NCI-H1048 (cell line): ENCODE data around the gene MAGEB1.

Source experiments
- DNase-seq: peaks from one replicate; lab custom pipeline; 2025; lab: John Stamatoyannopoulos, UW

The MAGEB1 gene, protein sequence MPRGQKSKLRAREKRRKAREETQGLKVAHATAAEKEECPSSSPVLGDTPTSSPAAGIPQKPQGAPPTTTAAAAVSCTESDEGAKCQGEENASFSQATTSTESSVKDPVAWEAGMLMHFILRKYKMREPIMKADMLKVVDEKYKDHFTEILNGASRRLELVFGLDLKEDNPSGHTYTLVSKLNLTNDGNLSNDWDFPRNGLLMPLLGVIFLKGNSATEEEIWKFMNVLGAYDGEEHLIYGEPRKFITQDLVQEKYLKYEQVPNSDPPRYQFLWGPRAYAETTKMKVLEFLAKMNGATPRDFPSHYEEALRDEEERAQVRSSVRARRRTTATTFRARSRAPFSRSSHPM

DNA sequence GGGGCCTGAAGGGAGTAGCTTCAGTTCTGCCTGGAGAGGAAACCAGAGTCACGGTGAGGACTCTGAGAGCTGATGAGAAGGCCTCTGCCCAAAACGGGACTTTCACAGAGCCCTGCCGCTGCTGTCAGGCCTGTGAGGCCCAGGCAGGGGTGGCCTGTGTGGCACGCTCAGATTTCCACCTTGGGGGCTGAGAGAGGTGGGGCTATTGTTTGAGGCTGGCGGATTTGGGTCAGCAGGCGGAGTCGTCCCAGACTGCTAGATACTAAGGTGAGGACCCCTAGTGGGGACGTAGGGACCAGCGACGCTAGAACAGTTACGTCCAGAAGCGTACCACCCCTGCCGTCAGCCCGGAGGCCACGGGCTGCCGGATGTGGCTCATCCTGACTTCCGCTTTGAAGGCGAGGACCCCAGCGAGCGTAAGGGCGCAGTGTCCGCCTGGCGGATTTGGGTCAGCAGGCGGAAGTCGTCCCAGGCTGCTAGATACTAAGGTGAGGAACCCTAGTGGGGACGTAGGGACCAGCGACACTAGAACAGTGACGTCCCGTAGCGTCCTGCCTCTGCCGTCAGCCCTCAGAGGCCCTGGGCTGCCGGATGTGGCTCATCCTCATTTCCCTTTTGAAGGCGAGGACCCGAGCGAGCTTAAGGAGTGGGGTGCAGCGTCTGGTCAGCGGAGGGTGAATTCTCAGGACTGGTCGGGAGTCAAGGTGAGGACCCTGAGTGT, at the start of gene MAGEB1:
Gene MAGEB1, plus strand, starts transcription at position 378 of the 721 bp plus-strand sequence. CDS start 3,348 bp downstream, outside the sequence.
- no peak for DNase-seq

DNA sequence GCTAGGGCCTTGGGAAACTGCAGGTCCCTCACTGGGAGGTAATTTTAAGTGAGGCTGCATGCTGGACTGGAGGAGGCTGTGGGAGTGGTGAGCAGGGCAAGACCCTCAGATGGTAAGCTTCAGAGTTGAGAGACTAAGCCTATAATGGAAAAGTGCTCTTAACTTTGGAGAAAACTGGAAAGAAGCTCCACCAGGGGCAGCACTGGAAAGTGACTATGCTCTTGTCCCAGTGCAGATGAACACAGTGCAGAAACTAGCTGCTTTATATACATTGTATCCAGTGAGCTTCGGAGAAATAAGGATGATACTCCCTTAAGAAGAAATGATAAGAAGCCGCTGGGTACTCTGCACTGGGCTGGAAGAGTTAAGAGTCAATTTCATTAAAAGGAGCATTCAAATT, 34.8 kb upstream of the MAGEB1 start:
- DNase-seq = no peak

DNA sequence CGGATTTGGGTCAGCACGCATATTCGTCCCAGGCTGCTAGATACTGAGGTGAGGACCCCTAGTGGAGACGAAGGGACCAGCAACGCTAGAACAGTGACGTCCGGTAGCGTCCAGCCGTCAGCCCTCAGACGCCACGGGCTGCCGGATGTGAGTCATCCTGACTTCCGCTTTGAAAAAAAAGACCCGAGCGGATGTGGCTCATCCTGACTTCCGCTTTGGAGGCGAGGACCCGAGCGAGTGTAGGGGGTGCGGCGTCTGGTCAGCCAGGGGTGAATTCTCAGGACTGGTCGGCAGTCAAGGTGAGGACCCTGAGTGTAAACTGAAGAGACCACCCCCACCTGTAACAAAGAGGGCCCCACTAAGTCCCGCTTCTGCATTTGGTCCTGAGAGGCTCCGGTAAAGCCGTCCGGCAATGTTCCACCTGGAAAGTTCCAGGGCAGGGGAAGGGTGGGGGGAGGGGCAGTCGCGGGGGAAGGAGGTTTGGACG, 31.5 kb upstream of the MAGEB1 start, which contains the start of gene MAGEB2:
Gene MAGEB2, plus strand, starts transcription at position 207 of the 487 bp plus-strand sequence. CDS start 3,018 bp downstream, outside the sequence.
- DNase-seq = no peak

DNA sequence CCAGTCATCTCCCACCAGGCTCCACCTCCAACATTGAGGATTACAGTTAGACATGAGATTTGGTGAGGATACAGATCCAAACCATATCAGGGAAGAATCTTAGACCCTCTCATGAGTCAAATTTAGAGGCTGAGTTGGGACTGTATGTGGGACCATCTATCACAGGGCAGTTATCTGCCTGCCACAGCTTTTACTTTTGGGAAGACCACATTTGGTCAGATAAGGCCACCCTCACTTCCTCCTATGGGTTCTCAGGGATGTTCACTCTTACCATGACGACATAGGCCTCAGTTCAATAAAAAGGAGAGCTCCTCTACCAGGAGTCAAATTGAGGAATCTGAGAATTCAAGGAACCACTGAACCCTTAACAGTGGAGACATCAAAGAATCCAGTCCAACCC, 29.5 kb upstream of the MAGEB1 start:
- DNase-seq = no peak

DNA sequence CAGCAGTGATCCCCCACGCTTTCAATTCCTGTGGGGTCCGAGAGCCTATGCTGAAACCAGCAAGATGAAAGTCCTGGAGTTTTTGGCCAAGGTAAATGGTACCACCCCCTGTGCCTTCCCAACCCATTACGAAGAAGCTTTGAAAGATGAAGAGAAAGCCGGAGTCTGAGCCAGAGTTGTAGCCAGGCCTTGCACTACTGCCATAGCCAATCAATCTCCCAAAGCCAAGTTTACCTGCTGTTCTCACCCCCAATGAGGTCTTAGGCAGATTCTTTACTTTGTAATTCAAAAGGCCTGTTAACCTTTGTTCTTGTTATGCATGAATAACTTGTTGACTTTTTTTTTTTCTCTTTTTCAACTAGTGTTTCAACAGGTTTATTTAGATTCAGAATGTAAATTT, 27.6 kb upstream of the MAGEB1 start:
- no peak for DNase-seq

DNA sequence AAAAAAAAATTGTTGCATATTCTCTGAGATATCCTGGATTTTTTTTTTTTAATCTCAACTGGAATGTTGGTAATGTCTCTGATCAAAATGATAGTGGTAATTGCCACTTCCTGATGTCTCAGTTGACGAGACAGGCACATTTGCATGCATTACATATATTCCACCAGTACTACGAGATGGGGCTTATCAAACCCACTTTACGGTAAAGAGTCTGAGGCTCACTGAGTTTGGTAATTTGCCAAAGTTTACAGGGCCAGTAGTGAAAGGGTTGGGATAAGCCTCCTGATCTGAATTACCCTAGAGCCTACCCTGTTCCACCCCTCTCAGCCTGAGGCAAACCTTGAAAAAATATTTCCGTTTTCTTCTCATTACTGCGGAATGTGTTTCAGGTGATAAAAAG, 26.3 kb upstream of the MAGEB1 start:
- DNase-seq = no peak

DNA sequence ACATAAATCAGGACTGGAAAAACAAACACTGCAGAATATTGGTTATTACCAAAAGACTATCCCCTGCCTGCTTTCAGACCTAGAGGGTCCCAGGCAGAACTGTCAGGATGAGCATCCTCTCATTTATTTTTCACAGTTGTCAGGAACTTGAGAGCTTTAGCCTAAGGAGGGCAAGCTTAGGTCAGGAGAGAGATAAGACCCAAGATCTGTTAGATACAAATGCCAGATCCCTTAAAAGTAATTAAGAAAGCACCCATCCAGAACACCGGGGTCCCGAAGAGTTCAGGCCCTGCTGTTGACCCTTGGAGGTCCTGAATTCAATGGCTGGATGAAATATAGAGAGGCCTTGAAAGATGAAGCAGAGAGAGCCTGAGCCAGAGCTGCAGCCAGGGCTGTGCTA, 22.4 kb upstream of the MAGEB1 start:
- DNase-seq = no peak

DNA sequence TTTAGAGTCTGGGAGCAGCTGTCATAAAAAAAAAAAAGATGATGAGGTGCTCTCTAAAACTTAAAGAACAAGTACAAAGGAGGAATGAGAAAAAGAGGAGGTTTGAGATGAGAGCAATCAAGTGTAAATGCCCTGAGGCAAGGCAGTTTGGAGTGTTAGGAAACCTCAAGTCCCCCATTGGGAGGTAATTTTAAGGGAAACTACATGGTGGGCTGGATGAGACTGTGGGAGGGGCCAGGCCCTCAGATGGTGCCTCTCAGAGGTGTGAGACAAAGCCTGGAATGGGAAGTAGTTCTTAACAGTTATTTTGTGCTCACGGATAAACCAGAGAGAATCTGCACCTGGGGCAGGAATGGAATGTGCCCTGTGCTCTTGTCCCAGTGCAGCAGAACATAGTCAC, 18.4 kb upstream of the MAGEB1 start:
- DNase-seq = no peak

DNA sequence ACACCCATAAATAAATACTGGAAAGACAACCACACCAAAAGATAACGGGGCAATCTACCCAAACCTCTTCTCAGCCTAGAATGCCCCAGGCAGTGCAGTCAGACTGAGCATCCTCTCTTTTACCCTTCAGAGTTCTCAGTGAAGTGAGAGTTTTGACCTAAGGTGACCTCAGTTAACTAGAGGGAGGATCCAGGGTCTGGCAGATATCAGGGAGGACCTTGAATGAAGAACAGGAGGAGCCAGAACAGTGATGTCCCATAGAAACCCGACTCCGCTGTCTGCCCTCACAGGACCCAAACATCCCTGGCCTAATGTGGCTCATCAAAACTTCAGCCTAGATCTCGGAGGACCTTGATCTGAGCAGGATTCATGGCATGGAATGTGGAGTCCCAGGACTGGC, 16.6 kb upstream of the MAGEB1 start, which contains the start of gene MAGEB3:
Gene MAGEB3, plus strand, starts transcription at position 263 of the 400 bp plus-strand sequence. CDS start 5,268 bp downstream, outside the sequence.
- no peak for DNase-seq

DNA sequence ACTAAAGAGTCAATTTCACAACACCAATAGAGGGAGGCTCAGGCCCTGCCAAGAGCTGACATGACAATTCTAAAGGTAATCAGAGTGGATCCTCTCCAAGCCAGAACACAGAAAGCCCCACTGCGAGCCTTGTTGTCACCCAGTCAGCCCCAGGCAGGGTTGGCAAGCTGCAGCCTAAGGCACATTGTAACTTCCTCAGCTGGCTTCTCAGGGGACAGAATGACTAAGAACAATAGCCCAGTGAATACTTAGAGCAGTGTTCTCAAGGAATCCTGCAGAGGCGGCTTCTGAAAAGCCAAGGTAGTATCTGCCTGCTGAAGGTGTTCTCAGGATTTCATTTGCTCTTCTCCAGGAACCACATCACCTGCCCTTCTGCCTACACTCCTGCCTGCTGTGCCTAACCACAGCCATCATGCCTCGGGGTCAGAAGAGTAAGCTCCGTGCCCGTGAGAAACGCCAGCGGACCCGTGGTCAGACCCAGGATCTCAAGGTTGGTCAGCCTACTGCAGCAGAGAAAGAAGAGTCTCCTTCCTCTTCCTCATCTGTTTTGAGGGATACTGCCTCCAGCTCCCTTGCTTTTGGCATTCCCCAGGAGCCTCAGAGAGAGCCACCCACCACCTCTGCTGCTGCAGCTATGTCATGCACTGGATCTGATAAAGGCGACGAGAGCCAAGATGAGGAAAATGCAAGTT, 5.1 kb upstream of the MAGEB1 start, which contains the start of gene MAGEB4:
Gene MAGEB4, plus strand, starts transcription at position 277 of the 692 bp plus-strand sequence. Its CDS starts 136 bp downstream, at position 413.
- DNase-seq = no peak

DNA sequence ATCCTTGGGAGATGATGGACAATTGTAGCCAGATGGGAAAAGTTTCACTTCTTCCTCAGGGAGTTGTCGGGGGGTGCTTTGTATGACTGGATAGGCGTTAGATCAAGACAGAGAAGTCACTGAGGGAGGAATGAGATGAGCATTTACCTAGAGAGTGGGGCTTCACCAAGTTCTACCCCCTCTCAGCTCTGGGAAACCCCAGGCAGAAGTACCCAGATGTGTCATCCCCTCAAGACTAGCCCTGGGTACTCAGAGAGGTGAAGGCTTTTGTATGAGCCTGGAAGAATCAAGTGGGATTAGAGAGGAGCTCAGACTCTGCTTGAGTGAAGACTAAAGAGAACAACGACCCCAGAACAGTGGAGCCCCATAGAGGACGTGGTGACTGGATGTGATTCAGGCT, 1.9 kb downstream of the MAGEB1 start:
- DNase-seq = no peak

DNA sequence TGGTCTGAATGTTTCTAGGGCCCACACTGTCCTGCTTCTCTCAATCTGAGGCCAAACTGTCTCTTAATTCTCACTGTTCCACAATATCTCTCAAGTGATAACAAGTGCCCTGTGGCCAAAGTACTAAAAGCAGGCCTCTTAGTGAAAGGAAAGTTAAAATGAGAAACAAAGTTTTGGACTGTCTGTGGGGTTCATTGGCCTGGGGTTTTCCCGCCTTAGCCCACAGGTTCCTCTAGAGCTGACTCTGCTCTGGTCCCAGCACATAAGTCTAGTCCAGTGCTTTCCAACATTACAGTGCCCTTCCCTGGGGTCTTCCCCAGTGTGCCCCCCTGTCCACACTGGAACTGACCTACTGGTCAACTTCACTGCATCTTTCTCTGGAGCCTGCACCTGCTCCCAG, 6.3 kb downstream of the MAGEB1 start:
- DNase-seq = no peak

DNA sequence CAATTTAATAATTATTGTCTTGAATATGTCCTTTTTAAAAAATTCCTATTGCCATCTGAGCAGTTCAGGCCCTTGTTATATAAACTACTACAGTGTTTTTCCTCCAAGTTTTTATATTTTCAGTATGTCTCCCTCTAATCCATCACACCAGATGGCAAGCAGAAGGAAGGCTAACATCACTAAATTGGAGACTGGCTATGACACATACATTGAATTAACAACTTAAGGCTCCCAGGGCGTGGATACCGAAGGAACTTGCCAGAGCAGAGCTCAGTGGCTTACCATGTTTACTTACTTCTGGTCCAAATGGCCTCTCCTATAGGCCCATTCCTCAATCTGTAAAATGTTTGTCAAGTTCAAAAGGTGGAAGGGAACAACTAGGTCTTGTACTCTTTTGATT, 13.0 kb downstream of the MAGEB1 start:
- DNase-seq = no peak

DNA sequence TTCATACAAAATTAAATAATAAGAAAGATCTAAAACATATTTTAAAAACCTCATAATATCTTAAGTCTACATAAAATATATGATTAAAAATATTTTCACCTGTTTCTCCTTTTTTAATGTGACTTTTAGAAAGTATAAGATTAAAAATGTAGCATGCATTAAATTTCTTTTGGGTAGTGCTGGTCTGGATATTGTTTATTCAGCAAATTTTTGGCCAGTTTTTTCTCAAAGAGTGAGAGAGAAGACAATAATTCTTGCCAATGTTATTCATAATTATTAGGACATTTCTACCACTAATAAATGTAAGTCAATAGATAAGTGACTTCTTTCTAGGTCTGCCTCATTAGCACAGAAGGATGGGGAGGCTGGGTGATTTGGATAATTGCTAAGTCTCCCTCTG, 14.1 kb downstream of the MAGEB1 start:
- no peak for DNase-seq

DNA sequence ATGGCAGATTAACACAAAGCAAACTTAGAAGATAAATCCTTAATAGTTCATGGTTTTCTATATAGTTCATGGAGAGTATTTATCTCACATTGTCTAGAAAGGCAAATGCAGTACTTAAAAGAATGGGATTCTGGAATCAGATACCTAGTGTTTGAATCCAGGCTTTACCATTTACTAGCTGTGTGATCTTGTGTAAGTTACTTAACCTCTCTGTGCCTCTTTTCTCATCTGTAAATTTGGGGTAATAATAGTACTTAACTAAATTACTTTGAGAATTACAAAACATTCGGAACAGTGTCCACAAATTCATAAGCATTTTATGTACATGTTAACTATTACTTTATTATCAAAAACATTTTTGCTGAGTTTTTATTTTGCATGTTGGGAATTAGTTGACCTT, 15.8 kb downstream of the MAGEB1 start:
- no peak for DNase-seq

DNA sequence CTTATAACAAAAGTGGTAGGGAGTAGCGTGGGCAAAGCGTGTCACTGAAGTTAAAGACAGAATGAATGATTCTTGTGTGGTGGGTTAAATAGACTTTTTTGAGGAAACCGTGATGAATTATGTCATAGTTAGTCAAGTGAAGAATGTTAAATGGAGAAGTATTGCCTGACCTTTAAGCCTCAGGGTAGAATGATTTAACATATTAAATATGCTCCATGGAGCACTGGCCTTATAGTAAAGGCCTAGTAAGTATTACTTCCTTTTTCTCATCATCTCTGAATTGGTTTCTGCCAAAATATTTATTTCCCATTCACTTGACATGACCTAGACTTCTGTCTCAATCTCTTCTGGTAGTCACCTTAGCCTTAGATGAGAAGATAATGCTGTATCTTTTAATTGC, 23.7 kb downstream of the MAGEB1 start:
- no peak for DNase-seq

DNA sequence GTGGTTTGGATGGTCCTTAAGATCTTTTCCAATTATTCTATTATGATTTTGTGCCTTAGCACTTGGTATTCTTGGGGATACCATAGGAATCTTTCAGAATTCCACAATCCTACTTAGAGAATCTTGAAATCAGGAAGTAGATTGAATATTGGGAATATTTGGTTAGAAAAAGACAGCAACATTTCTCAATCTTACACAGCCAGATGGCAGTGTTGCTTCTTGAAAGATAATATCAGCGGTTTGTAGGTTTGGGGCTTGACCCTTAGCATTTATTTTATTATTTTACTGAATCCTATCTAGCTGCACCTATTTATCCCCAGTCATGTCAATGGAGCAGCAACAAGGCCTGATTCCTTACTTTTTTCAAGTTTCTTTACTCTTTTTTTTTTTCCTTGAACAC, 28.6 kb downstream of the MAGEB1 start:
- no peak for DNase-seq

DNA sequence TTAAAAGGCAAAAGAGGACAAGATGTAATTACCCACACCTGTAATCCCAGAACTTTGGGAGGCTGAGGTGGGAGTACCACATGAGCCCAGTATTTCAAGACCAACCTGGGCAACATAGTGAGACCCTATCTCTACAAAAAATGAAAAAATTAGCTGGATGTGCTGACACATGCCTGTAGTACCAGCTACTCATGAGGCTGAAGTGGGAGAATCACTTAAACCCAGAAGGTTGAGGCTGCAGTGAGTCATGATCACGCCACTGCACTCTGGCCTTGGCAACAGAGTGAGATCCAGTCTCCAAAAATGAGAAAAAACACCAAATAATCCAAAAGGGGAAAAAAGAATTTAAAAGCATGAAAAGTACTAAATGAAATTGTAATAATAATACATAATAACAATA, 31.4 kb downstream of the MAGEB1 start:
- no peak for DNase-seq

DNA sequence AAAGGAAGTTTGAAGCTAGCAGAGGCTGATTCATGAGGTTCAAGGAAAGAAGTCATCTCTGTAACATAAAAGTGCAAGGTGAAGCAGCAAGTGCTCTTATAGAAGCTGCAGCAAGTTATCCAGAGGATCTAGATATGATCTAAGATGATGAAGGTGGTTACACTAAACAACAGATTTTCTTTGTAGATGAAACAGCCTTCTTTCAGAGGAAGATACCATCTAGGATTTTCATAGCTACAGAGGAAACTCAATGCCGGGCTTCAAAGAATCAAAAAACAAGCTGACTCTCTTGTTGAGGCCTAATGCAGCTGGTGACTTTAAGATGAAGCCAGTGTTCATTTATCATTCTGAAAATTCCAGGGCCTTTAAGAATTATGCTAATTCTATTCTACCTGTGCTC, 33.5 kb downstream of the MAGEB1 start:
- DNase-seq = no peak

DNA sequence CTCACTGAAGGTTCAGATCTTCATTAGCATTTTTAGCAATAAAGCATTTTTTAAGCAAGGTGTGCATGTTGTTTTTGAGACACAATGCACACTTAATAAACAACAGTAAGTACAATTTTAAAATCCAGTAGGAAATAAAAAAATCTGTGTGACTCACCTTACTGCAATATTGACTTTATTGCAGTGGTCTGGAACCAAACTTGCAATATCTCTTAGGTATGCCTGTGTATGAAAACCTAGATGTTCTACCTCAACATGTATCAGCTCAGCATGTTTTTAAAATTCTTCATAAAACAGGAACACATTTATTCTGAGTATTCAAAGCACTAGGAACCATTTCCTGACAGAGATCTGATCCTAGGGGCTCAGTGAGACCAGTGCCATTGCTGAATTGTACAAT, 35.6 kb downstream of the MAGEB1 start:
- no peak for DNase-seq

DNA sequence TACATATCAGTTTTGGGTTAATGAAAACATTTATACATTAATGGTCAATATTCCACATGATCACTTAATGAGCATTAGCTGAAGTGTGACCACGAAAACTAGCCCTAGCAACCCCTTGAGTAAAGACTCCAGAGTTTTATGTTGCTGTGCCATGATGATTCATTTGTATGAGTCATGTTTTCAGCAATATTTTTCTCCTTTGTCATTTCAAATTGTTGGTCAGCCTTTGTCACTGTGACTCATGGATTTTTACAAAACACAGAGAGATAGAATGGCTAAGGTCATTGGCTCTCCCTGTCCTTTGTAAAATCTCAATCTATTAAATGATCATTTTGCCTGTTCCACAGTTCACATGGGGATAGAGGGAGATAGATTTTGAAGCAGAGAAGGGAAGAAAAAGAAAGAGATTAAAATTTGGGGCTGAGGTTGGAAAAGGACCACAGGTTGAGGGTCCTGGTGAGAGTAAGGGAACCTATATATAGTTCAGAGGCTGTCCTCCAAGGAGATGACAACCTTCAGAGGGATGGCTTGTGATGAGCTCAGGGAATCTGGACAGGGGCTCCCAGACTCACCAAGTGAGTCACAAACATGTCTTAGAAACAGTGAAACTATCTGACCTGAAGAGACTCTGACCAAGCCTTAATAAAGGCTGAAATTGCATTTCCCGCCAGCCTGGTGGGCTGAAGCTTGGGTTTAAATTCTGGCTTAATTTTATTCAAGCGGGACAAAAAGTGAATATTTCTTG, 36.7 kb downstream of the MAGEB1 start:
- no peak for DNase-seq
